ENCODE data around the gene NMT1.

The NMT1 gene

DNA sequence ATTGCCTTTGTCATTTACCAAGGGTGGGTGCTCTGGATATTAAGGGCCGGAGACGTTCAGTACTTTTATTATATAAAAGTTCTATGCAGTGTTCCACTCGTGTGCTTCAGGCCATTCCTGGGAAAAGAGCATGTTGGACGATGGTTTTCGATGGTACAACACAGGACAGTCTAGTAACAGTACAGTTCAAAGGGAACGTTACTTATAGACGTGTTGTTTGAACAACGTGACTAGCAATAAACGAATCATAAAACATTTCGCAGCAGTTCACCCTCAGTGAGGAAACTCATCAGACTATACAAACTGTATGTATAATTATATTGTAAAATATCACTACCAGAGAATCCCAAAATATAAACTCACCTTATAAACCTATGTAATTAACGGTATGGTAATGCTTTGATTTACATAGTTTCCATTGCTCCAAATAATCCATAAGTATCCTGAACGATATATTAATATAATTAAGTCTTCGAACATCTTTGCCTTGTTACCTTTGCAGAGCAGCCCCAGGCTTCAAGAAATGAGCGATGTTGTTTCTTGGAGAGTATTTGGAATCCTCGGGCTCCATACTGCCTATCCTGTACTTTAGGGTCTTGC lies 589 bp downstream of the NMT1 start:
- ChIA-PET POLR2A (interaction anchor here (0.5 to 2.1 kb wide), 17 partner anchors 9 to 163 kb away, joined by 3 to 56 read pairs (median 6); partner anchors contain the start of genes DCAKD, EFTUD2, HEXIM1 and HEXIM2), CTCF (interaction anchor here (0.7 to 1.9 kb wide), 4 partner anchors 39 to 150 kb away, joined by 3 to 9 read pairs (median 3); partner anchors contain the start of gene ACBD4)
- Histone ChIP-seq H3K27ac (ENCODE audit: extremely low read depth, low read depth, low read length) (peak overlapping the region; percentile 72), H3K4me3 (ENCODE audit: low read depth, low read length) (peak overlapping the region; percentile 93), H3K4me1 (ENCODE audit: control insufficient read depth, insufficient read depth, low read length) (peaks cover 20% of the 10 kb centered on the region), H3K9me3 (ENCODE audit: control insufficient read depth, insufficient read depth, low read depth, low read length) (no peaks in the 10 kb centered on the region), H3K36me3 (ENCODE audit: control insufficient read depth in 2 of 2, insufficient read depth in 1 of 2, low read length in 2 of 2) (peaks cover 0 to 3% of the 10 kb centered on the region in 2 experiments; a peak in 2 of 3 replicates)
- TF ChIP-seq PATZ1 (tag by site-specific recombination; IDR thresholded peaks at IDR 0.05) = no peak
- no peak for TF ChIP-seq SP3 (tag by site-specific recombination; IDR thresholded peaks at IDR 0.05)
- TF ChIP-seq ZNF544 (tag by site-specific recombination; IDR thresholded peaks at IDR 0.05) = no peak
- TF ChIP-seq ZNF560 (tag by site-specific recombination; IDR thresholded peaks at IDR 0.05; ENCODE audit: borderline replicate concordance) = no peak
- peak; percentile 94; the same call in 1 of the 2 replicates for TF ChIP-seq MYNN (tag by site-specific recombination; IDR thresholded peaks at IDR 0.05; ENCODE audit: borderline replicate concordance)

DNA sequence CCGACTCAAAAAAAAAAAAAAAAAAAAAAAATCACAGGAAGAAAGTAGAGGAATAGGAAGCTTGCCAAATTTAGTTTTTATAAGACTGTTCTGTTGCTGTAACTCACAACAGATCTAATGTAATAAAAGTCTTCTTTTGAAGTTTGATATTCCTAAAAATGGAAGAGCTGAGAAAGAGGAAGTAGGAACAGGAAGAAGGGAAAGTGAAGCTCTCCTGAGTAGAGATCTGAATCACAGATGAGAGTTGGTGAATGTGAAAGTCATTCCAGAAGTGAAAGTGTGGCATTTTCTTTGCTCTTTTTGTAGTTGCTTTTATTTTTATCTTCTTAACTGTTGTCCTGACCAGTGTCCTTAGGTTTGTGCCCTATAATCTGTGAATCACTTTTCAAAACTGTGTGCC lies 2.1 kb downstream of the NMT1 start:
- TF ChIP-seq ZNF791 (tag by site-specific recombination; IDR thresholded peaks at IDR 0.05) (no peak), ZNF488 (tag by site-specific recombination; IDR thresholded peaks at IDR 0.05) (no peak), ZBTB7A (tag by site-specific recombination; IDR thresholded peaks at IDR 0.05; ENCODE audit: low read depth) (no peak), SP2 (tag by site-specific recombination; IDR thresholded peaks at IDR 0.05) (no peak), ZNF362 (tag by site-specific recombination; IDR thresholded peaks at IDR 0.05) (0 out of 2 replicates have a peak, but pooled peaks have one; percentile 6), PRDM1 (tag by site-specific recombination; IDR thresholded peaks at IDR 0.05) (peak; percentile 100)
- ChIA-PET POLR2A (interaction anchor here (0.7 to 1.8 kb wide), 5 partner anchors 10 to 263 kb away, joined by 3 to 7 read pairs (median 4); no protein-coding TSS in a partner anchor), CTCF (interaction anchor here (0.6 to 1.9 kb wide), 7 partner anchors 9 to 410 kb away, joined by 3 to 9 read pairs (median 4); partner anchors contain the start of gene ACBD4)
- Histone ChIP-seq H3K36me3 (ENCODE audit: control insufficient read depth in 2 of 2, insufficient read depth in 1 of 2, low read length in 2 of 2) (peaks cover 3 to 10% of the 10 kb centered on the region in 2 experiments; a peak in 2 of 3 replicates), H3K4me3 (ENCODE audit: low read depth, low read length) (no peak overlapping the region), H3K9me3 (ENCODE audit: control insufficient read depth, insufficient read depth, low read depth, low read length) (no peaks in the 10 kb centered on the region), H3K4me1 (ENCODE audit: control insufficient read depth, insufficient read depth, low read length) (peaks cover 26% of the 10 kb centered on the region), H3K27ac (ENCODE audit: extremely low read depth, low read depth, low read length) (no peak overlapping the region)

DNA sequence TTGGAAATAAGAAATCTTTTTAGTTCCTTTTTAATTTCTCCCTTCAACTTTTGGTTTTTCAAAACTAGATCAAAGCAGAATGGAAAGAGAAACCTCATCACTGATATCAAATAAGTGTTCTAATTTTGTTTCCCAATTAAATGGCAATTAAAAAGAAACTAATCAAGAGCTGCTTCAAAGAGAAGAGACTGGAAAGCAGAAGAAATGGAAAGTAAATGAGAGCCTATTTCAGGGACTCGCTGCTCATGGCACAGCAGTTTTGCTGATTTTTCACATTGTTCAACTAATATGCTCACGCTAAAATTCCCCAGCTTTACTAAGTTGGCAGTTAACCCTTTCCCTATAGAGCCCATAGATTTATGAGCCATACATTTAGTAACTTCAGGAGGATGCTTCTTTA lies 6.5 kb downstream of the NMT1 start:
- no peaks in the 10 kb centered on the region for H3K9me3 ChIP-seq (ENCODE audit: control insufficient read depth, insufficient read depth, low read depth, low read length)
- no peak overlapping the region for H3K27ac ChIP-seq (ENCODE audit: extremely low read depth, low read depth, low read length)
- TF ChIP-seq ZEB2 (tag by site-specific recombination; IDR thresholded peaks at IDR 0.05) (no peak), PRDM1 (tag by site-specific recombination; IDR thresholded peaks at IDR 0.05) (peak; percentile 67), ZNF561 (tag by site-specific recombination; IDR thresholded peaks at IDR 0.05; ENCODE audit: borderline replicate concordance) (no peak), ZNF10 (tag by site-specific recombination; IDR thresholded peaks at IDR 0.05) (no peak)
- peaks cover 19% of the 10 kb centered on the region for H3K4me1 ChIP-seq (ENCODE audit: control insufficient read depth, insufficient read depth, low read length)
- CTCF ChIA-PET = interaction anchor here (0.6 to 2.6 kb wide), 8 partner anchors 21 to 826 kb away, joined by 3 to 7 read pairs (median 4); no protein-coding TSS in a partner anchor
- no peak overlapping the region for H3K4me3 ChIP-seq (ENCODE audit: low read depth, low read length)
- H3K36me3 ChIP-seq (ENCODE audit: control insufficient read depth in 2 of 2, insufficient read depth in 1 of 2, low read length in 2 of 2) = peaks cover 13 to 33% of the 10 kb centered on the region in 2 experiments; a peak in 2 of 3 replicates
- POLR2A ChIA-PET = interaction anchor here (0.6 to 1.5 kb wide), 3 partner anchors 9 to 94 kb away, joined by 3 to 4 read pairs (median 3); partner anchors contain the start of gene HEXIM2

Measured in HEK293 (cell line).